ENCODE measurements around the gene UGT1A7.
"Not testable (repeated sequence)": the region's sequence is repeated elsewhere in the genome, so short reads cannot be mapped to it uniquely, and the experiment has no call there.

UGT1A7 gene

DNA sequence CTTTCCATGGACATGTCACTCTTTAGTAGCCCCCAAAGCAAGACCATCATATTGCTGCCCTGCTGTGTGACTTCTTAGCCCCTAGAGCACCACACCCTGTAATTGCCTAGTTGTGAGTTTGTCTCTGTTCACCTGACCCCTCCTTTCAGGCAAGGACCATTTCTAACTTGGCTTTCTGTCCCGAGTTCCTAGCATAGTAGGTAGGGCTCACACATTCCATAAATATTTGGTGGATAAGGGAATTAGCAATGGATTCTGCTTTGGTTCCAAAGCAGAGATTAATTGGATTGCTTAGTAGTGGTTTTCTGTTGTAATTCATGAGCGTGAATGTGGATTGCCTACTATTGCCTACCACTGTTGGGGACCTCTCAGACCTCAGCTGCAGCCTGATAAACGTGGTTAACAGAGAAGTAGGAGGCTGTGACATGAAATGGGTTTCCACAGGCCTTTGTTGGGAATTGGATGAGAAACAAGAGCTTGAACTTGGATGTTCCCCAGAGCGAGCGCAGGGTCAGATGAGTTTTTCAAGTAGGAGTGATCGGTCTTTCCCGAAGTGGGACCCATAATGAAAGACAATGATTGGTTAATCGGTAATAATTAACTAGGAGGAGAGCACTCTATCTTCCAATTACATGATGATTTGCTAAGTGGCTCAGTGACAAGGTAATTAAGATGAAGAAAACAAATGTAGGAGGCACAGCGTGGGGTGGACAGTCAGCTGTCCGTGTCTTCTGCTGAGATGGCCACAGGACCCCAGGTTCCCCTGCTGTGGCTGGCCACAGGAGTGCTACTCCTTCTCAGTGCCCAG lies 65.0 kb downstream of the UGT1A7 start:
- Histone ChIP-seq H3K9me3 (ENCODE audit: control insufficient read depth, insufficient read depth, low read length) (peaks cover 6% of the 10 kb centered on the region; the same call in 1 of the 2 replicates), H3K36me3 (ENCODE audit: control insufficient read depth, low read length) (no peaks in the 10 kb centered on the region), H3K4me2 (ENCODE audit: low read length) (no peak overlapping the region), H3K4me3 (ENCODE audit: low read length) (no peak overlapping the region), H3K27me3 (ENCODE audit: control insufficient read depth, low read length) (0 out of 2 replicates have a peak, but pooled peaks cover 3% of the 10 kb centered on the region), H3K79me2 (ENCODE audit: control insufficient read depth, low read length) (no peaks in the 10 kb centered on the region), H3K27ac (ENCODE audit: low read depth, low read length) (no peak overlapping the region), H3K9me2 (replicated peaks; ENCODE audit: control insufficient read depth, low read length) (no peaks in the 10 kb centered on the region), H3K4me1 (ENCODE audit: control insufficient read depth, low read length) (no peaks in the 10 kb centered on the region), H4K20me1 (ENCODE audit: control insufficient read depth, insufficient read depth, low read depth, low read length) (no peaks in the 10 kb centered on the region), H3F3A (ENCODE audit: control insufficient read depth, insufficient read depth) (no peaks in the 10 kb centered on the region)
- TF ChIP-seq, protein P1, sequence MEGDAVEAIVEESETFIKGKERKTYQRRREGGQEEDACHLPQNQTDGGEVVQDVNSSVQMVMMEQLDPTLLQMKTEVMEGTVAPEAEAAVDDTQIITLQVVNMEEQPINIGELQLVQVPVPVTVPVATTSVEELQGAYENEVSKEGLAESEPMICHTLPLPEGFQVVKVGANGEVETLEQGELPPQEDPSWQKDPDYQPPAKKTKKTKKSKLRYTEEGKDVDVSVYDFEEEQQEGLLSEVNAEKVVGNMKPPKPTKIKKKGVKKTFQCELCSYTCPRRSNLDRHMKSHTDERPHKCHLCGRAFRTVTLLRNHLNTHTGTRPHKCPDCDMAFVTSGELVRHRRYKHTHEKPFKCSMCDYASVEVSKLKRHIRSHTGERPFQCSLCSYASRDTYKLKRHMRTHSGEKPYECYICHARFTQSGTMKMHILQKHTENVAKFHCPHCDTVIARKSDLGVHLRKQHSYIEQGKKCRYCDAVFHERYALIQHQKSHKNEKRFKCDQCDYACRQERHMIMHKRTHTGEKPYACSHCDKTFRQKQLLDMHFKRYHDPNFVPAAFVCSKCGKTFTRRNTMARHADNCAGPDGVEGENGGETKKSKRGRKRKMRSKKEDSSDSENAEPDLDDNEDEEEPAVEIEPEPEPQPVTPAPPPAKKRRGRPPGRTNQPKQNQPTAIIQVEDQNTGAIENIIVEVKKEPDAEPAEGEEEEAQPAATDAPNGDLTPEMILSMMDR (IDR thresholded peaks at IDR 0.05; ENCODE audit: low read depth, low read length, poor library complexity, severe bottlenecking): no peak
- TF ChIP-seq EZH2phosphoT487 (IDR thresholded peaks at IDR 0.05; ENCODE audit: borderline replicate concordance, low read length): no peak

- H3K27me3 ChIP-seq (ENCODE audit: control insufficient read depth, low read length): 0 out of 2 replicates have a peak, but pooled peaks cover 3% of the 10 kb centered on the region
- no peaks in the 10 kb centered on the region for H3K36me3 ChIP-seq (ENCODE audit: control insufficient read depth, low read length)
- H3K4me1 ChIP-seq (ENCODE audit: control insufficient read depth, low read length): no peaks in the 10 kb centered on the region
- TF ChIP-seq, protein P1 (IDR thresholded peaks at IDR 0.05; ENCODE audit: low read depth, low read length, poor library complexity, severe bottlenecking): no peak
- no peak for TF ChIP-seq EZH2phosphoT487 (IDR thresholded peaks at IDR 0.05; ENCODE audit: borderline replicate concordance, low read length)
- no peak overlapping the region for H3K4me3 ChIP-seq (ENCODE audit: low read length)
- no peaks in the 10 kb centered on the region for H3F3A ChIP-seq (ENCODE audit: control insufficient read depth, insufficient read depth)
- no peaks in the 10 kb centered on the region for H3K9me2 ChIP-seq (replicated peaks; ENCODE audit: control insufficient read depth, low read length)
- H3K27ac ChIP-seq (ENCODE audit: low read depth, low read length): no peak overlapping the region
- no peaks in the 10 kb centered on the region for H3K79me2 ChIP-seq (ENCODE audit: control insufficient read depth, low read length)
- no peaks in the 10 kb centered on the region for H4K20me1 ChIP-seq (ENCODE audit: control insufficient read depth, insufficient read depth, low read depth, low read length)
- H3K4me2 ChIP-seq (ENCODE audit: low read length): no peak overlapping the region
- H3K9me3 ChIP-seq (ENCODE audit: control insufficient read depth, insufficient read depth, low read length): peaks cover 6% of the 10 kb centered on the region; the same call in 1 of the 2 replicates
These were observed 65.5 kb downstream of the UGT1A7 start for GRCh38 chr2:233747283-233747544.

GRCh38 chr2:233750689-233751088 lies 69.0 kb downstream of the UGT1A7 start:
- not testable (repeated sequence) for H3F3A ChIP-seq (ENCODE audit: control insufficient read depth, insufficient read depth); H3K9me3 ChIP-seq (ENCODE audit: control insufficient read depth, insufficient read depth, low read length); H3K9me2 ChIP-seq (replicated peaks; ENCODE audit: control insufficient read depth, low read length); H3K4me2 ChIP-seq (ENCODE audit: low read length); H3K4me1 ChIP-seq (ENCODE audit: control insufficient read depth, low read length); H3K36me3 ChIP-seq (ENCODE audit: control insufficient read depth, low read length); H3K27ac ChIP-seq (ENCODE audit: low read depth, low read length); H3K79me2 ChIP-seq (ENCODE audit: control insufficient read depth, low read length); H3K4me3 ChIP-seq (ENCODE audit: low read length); H4K20me1 ChIP-seq (ENCODE audit: control insufficient read depth, insufficient read depth, low read depth, low read length); H3K27me3 ChIP-seq (ENCODE audit: control insufficient read depth, low read length)

- not testable (repeated sequence) for H3K36me3 ChIP-seq (ENCODE audit: control insufficient read depth, low read length); H3F3A ChIP-seq (ENCODE audit: control insufficient read depth, insufficient read depth); H3K4me1 ChIP-seq (ENCODE audit: control insufficient read depth, low read length); H3K4me2 ChIP-seq (ENCODE audit: low read length); H3K27me3 ChIP-seq (ENCODE audit: control insufficient read depth, low read length); H3K9me2 ChIP-seq (replicated peaks; ENCODE audit: control insufficient read depth, low read length); H3K79me2 ChIP-seq (ENCODE audit: control insufficient read depth, low read length); H4K20me1 ChIP-seq (ENCODE audit: control insufficient read depth, insufficient read depth, low read depth, low read length); H3K4me3 ChIP-seq (ENCODE audit: low read length); H3K27ac ChIP-seq (ENCODE audit: low read depth, low read length); H3K9me3 ChIP-seq (ENCODE audit: control insufficient read depth, insufficient read depth, low read length)
These were observed 69.7 kb downstream of the UGT1A7 start for GRCh38 chr2:233751212-233752009.

Data from DOHH2 (cell line).